H9 (cell line): ENCODE measurements around the gene FBXO40. TPM values are rescaled to one million over a fixed set of nuclear protein-coding genes. Genes with fewer than 3 reads are reported as not detected.
A peak's percentile ranks its signal among the peaks of the same experiment; 100 is the strongest.

Experiments
- DNase-seq: peaks from one replicate; pipeline ENCODE4 v3.0.0-alpha.2; 2017
- H2AFZ ChIP-seq: one replicate; pipeline ENCODE4 v1.6.1; 2013; ENCODE audit warnings: mild to moderate bottlenecking, low read length, control low read depth, moderate library complexity
- H2AK5ac ChIP-seq: 2 replicates; pipeline ENCODE4 v1.6.1; 2013; ENCODE audit warnings: low read length, control low read depth, mixed read lengths; ENCODE audit not compliant: insufficient read length
- H2BK120ac ChIP-seq: one replicate; pipeline ENCODE4 v1.6.1; 2013; ENCODE audit warnings: low read depth, mild to moderate bottlenecking, low read length, control low read depth, inconsistent platforms; ENCODE audit not compliant: poor library complexity, severe bottlenecking
- H2BK12ac ChIP-seq: 2 replicates; pipeline ENCODE4 v1.6.1; 2013; ENCODE audit warnings: low read length, control low read depth, mixed read lengths, low read depth; ENCODE audit not compliant: insufficient read length
- H2BK15ac ChIP-seq: 2 replicates; pipeline ENCODE4 v1.6.1; 2013; ENCODE audit warnings: low read depth, low read length, control low read depth
- H2BK20ac ChIP-seq: one replicate; pipeline ENCODE4 v1.6.1; 2013; ENCODE audit warnings: low read depth, mild to moderate bottlenecking, low read length, control low read depth, inconsistent platforms; ENCODE audit not compliant: poor library complexity, severe bottlenecking
- H2BK5ac ChIP-seq: 2 replicates; pipeline ENCODE4 v1.6.1; 2013; ENCODE audit warnings: low read length, control low read depth, mixed read lengths; ENCODE audit not compliant: insufficient read length
- H3K14ac ChIP-seq: 2 replicates; pipeline ENCODE4 v1.6.1; 2013; ENCODE audit warnings: low read length, control low read depth; ENCODE audit not compliant: insufficient read depth
- H3K18ac ChIP-seq: 2 replicates; pipeline ENCODE4 v1.6.1; 2013; ENCODE audit warnings: low read depth, mild to moderate bottlenecking, mixed read lengths, low read length, control low read depth; ENCODE audit not compliant: insufficient read length
- H3K23ac ChIP-seq: 2 replicates; pipeline ENCODE4 v1.6.1; 2013; ENCODE audit warnings: low read length, control low read depth, mixed read lengths, low read depth; ENCODE audit not compliant: insufficient read length
- H3K23me2 ChIP-seq: 2 replicates; pipeline ENCODE4 v1.6.1; 2013; ENCODE audit warnings: low read depth, mild to moderate bottlenecking, mixed read lengths, low read length, control low read depth; ENCODE audit not compliant: insufficient read length, poor library complexity, severe bottlenecking
- H3K27ac ChIP-seq: 2 replicates; pipeline ENCODE4 v1.5.1; 2013; ENCODE audit warnings: low read length, control low read depth, mixed read lengths, low read depth; ENCODE audit not compliant: insufficient read length
- H3K27me3 ChIP-seq: 2 replicates; pipeline ENCODE4 v1.6.1; 2013; ENCODE audit warnings: low read length, control low read depth, inconsistent platforms; ENCODE audit not compliant: insufficient read depth
- H3K4ac ChIP-seq: 2 replicates; pipeline ENCODE4 v1.6.1; 2013; ENCODE audit warnings: low read depth, mild to moderate bottlenecking, control low read depth, inconsistent platforms, low read length, moderate library complexity
- H3K4me1 ChIP-seq: 2 replicates; pipeline ENCODE4 v1.6.1; 2013; ENCODE audit warnings: low read length, control low read depth, inconsistent platforms; ENCODE audit not compliant: insufficient read depth
- H3K4me2 ChIP-seq: 2 replicates; pipeline ENCODE4 v1.6.1; 2013; ENCODE audit warnings: low read length, control low read depth, mixed read lengths; ENCODE audit not compliant: insufficient read length, insufficient read depth
- H3K56ac ChIP-seq: 2 replicates; pipeline ENCODE4 v1.6.1; 2013; ENCODE audit warnings: low read depth, mild to moderate bottlenecking, mixed read lengths, low read length, control low read depth; ENCODE audit not compliant: insufficient read length
- H3K79me1 ChIP-seq: 2 replicates; pipeline ENCODE4 v1.6.1; 2013; ENCODE audit warnings: low read depth, mild to moderate bottlenecking, moderate library complexity, low read length, control low read depth, inconsistent platforms; ENCODE audit not compliant: insufficient read depth, poor library complexity, severe bottlenecking
- H3K79me2 ChIP-seq: 2 replicates; pipeline ENCODE4 v1.6.1; 2013; ENCODE audit warnings: low read length, control low read depth, inconsistent platforms; ENCODE audit not compliant: insufficient read depth
- H3K9ac ChIP-seq: 2 replicates; pipeline ENCODE4 v1.6.1; 2013; ENCODE audit warnings: low read length, control low read depth, mixed read lengths; ENCODE audit not compliant: insufficient read length; ENCODE audit errors: extremely low read depth
- H3K9me3 ChIP-seq: one replicate; pipeline ENCODE4 v1.6.1; 2013; ENCODE audit warnings: low read depth, low read length, inconsistent platforms; ENCODE audit not compliant: control insufficient read depth
- H3T11ph ChIP-seq: one replicate; pipeline ENCODE4 v1.6.1; 2013; ENCODE audit warnings: mild to moderate bottlenecking, low read length, control low read depth, inconsistent platforms
- H4K20me1 ChIP-seq: one replicate; pipeline ENCODE4 v1.6.1; 2013; ENCODE audit not compliant: control insufficient read depth, insufficient read length, insufficient read depth
- H4K5ac ChIP-seq: 2 replicates; pipeline ENCODE4 v1.6.1; 2013; ENCODE audit warnings: low read depth, mild to moderate bottlenecking, mixed read lengths, low read length, control low read depth; ENCODE audit not compliant: insufficient read length
- H4K8ac ChIP-seq: replicated peaks from 2 replicates; pipeline ENCODE4 v1.6.1; 2013; ENCODE audit warnings: low read length, control low read depth, mixed read lengths, low read depth; ENCODE audit not compliant: insufficient read length
- H4K91ac ChIP-seq: 2 replicates; pipeline ENCODE4 v1.6.1; 2013; ENCODE audit warnings: low read depth, mild to moderate bottlenecking, moderate library complexity, mixed read lengths, low read length, control low read depth; ENCODE audit not compliant: insufficient read length
- H3K27ac Mint-ChIP-seq, 3 experiments: 2 replicates in 2 of 3; 3 replicates in 1 of 3; pipeline ENCODE4 v1.8.0; 2020 to 2021; ENCODE audit warnings: mixed read lengths in 3 of 3, mild to moderate bottlenecking in 1 of 3, moderate library complexity in 1 of 3
- H3K27me3 Mint-ChIP-seq: 2 replicates; pipeline ENCODE4 v1.8.0; 2021; ENCODE audit warnings: low read depth, mild to moderate bottlenecking, moderate library complexity, mixed read lengths
- H3K36me3 Mint-ChIP-seq, 3 experiments: 2 replicates in 2 of 3; 3 replicates in 1 of 3; pipeline ENCODE4 v1.8.0; 2020 to 2021; ENCODE audit warnings: low read depth in 3 of 3, mixed read lengths in 3 of 3; ENCODE audit not compliant: insufficient read depth in 1 of 3
- H3K4me1 Mint-ChIP-seq, 2 experiments: 2 replicates each; pipeline ENCODE4 v1.8.0; 2020; ENCODE audit warnings: mixed read lengths in 2 of 2
- H3K4me3 Mint-ChIP-seq, 2 experiments: 2 replicates in 1 of 2; 3 replicates in 1 of 2; pipeline ENCODE4 v1.8.0; 2020 to 2021; ENCODE audit warnings: mild to moderate bottlenecking in 2 of 2, mixed read lengths in 2 of 2, moderate library complexity in 1 of 2
- H3K9me3 Mint-ChIP-seq, 2 experiments: 2 replicates in 1 of 2; 3 replicates in 1 of 2; pipeline ENCODE4 v1.8.0; 2020; ENCODE audit warnings: mild to moderate bottlenecking in 2 of 2, mixed read lengths in 2 of 2, moderate library complexity in 1 of 2
- WGBS: extraction: QIAGEN DNeasy Blood & Tissue Kit; methylation state at CpG from one replicate; pipeline ENCODE4 v1.1.7; 2013; ENCODE audit warnings: missing lambda C conversion rate, low lambda C conversion rate, mixed read lengths; ENCODE audit not compliant: insufficient read length; ENCODE audit errors: extremely low coverage; 5-methylcytosine and 5-hydroxymethylcytosine counted together
- total RNA-seq: library from RNA; stranded (reverse); gene quantifications from 2 replicates; pipeline ENCODE4 v1.2.1, GENCODE V29; 2021
- TF ChIP-seq, protein P1 (sequence below): fragments of 200-600 bp; sonication (generic); conservative IDR thresholded peaks from 3 replicates; pipeline ENCODE4 v1.8.0; 2021; ENCODE audit warnings: antibody characterized with exemption, mild to moderate bottlenecking

FBXO40 gene
- total RNA-seq, 1 experiment from 2014 or later: 0.04 TPM

DNA sequence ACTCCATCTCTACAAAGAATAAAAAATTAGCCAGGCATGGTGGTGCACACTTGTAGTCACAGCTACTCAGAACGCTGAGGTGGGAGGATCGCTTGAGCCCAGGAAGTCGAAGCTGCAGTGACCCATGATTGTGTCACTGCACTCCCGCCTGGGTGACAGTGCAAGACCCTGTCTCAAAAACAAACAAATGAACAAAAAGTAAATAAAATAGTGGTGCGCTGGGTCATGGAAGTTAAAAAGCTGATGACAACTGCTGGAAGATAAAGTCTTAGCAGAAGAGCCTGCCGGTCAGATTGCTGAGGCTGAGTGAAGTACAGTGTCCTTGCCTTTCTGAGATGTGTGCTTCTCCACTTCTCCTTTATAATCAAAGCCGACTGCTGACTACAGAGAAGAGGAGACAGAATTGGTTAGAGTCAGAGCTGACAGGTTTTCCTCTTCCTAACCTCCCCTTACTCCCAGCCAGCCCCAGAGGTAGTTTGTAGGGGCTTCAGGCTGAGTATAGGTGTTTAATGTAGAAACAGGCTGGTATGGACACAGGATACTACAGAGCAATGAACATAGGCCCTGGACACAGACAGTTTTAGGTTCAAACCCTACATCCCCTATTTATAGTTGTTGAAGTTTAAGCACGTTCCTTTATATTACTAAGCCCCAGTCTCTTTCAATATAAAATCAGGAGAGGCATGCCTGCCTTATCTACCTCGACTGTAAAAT lies 49.6 kb downstream of the FBXO40 start:
- no peak overlapping the region for H3K56ac ChIP-seq
- H3K27me3 Mint-ChIP-seq: no peaks in the 10 kb centered on the region
- H3K9me3 ChIP-seq: no peaks in the 10 kb centered on the region
- H2BK12ac ChIP-seq: no peak overlapping the region
- no peak overlapping the region for H2AFZ ChIP-seq
- no peak overlapping the region for H2BK5ac ChIP-seq
- peaks cover 7% of the 10 kb centered on the region; the same call in 1 of the 2 replicates for H3K4me1 ChIP-seq
- no peak for DNase-seq
- no peak overlapping the region for H4K5ac ChIP-seq
- H3K79me1 ChIP-seq: no peaks in the 10 kb centered on the region
- H3K4ac ChIP-seq: no peak overlapping the region
- no peak overlapping the region for H4K8ac ChIP-seq
- TF ChIP-seq, protein P1, sequence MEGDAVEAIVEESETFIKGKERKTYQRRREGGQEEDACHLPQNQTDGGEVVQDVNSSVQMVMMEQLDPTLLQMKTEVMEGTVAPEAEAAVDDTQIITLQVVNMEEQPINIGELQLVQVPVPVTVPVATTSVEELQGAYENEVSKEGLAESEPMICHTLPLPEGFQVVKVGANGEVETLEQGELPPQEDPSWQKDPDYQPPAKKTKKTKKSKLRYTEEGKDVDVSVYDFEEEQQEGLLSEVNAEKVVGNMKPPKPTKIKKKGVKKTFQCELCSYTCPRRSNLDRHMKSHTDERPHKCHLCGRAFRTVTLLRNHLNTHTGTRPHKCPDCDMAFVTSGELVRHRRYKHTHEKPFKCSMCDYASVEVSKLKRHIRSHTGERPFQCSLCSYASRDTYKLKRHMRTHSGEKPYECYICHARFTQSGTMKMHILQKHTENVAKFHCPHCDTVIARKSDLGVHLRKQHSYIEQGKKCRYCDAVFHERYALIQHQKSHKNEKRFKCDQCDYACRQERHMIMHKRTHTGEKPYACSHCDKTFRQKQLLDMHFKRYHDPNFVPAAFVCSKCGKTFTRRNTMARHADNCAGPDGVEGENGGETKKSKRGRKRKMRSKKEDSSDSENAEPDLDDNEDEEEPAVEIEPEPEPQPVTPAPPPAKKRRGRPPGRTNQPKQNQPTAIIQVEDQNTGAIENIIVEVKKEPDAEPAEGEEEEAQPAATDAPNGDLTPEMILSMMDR: no peak
- H2BK15ac ChIP-seq: no peak overlapping the region
- peak overlapping the region; percentile 15 to 55 (median 29); a peak in 4 of 7 replicates for H3K27ac Mint-ChIP-seq
- no peak overlapping the region for H4K91ac ChIP-seq
- no peak overlapping the region for H3K4me2 ChIP-seq
- H2BK20ac ChIP-seq: no peak overlapping the region
- H3K23ac ChIP-seq: no peak overlapping the region
- no peak overlapping the region for H3K9ac ChIP-seq
- no peak overlapping the region; a peak in 1 of 5 replicates for H3K4me3 Mint-ChIP-seq
- H2AK5ac ChIP-seq: no peak overlapping the region
- H3T11ph ChIP-seq: no peak overlapping the region
- no peaks in the 10 kb centered on the region for H3K27me3 ChIP-seq
- WGBS: no CpG with 5 or more reads among the region's 9 CpGs
- no peak overlapping the region for H2BK120ac ChIP-seq
- no peak overlapping the region for H3K18ac ChIP-seq
- no peaks in the 10 kb centered on the region for H3K36me3 Mint-ChIP-seq
- no peaks in the 10 kb centered on the region for H4K20me1 ChIP-seq
- H3K4me1 Mint-ChIP-seq: peaks cover 31 to 36% of the 10 kb centered on the region in 2 experiments
- H3K79me2 ChIP-seq: no peaks in the 10 kb centered on the region
- H3K14ac ChIP-seq: no peak overlapping the region
- H3K27ac ChIP-seq: no peak overlapping the region
- H3K9me3 Mint-ChIP-seq: no peaks in the 10 kb centered on the region; a peak in 1 of 5 replicates
- no peaks in the 10 kb centered on the region for H3K23me2 ChIP-seq
